OCI-LY1 (cell line): ENCODE results near the gene PDZK1IP1.

Experiments used
- H2AFZ ChIP-seq: fragments of 200-600 bp; sonication (generic), shearing (Covaris generic); 2 replicates; pipeline ENCODE4 v1.6.0; 2014; ENCODE audit warnings: antibody characterized with exemption, mild to moderate bottlenecking, low read length
- H3F3A ChIP-seq: fragments of 200-600 bp; sonication (generic), shearing (Covaris generic); 2 replicates; pipeline ENCODE4 v1.6.0; 2014; ENCODE audit warnings: mild to moderate bottlenecking, antibody characterized with exemption, low read length, moderate library complexity; ENCODE audit not compliant: insufficient read depth
- H3K27ac ChIP-seq: fragments of 200-600 bp; sonication (generic); 2 replicates; pipeline ENCODE4 v1.5.1; 2014; ENCODE audit warnings: low read length, mixed run types, mild to moderate bottlenecking, low read depth; ENCODE audit not compliant: poor library complexity, severe bottlenecking
- H3K27me3 ChIP-seq: fragments of 200-600 bp; sonication (generic); 2 replicates; pipeline ENCODE4 v1.6.0; 2014; ENCODE audit warnings: antibody characterized with exemption, mild to moderate bottlenecking, low read length, moderate library complexity; ENCODE audit not compliant: insufficient read depth
- H3K36me3 ChIP-seq: fragments of 200-600 bp; sonication (generic); 2 replicates; pipeline ENCODE4 v1.6.1; 2014; ENCODE audit warnings: mild to moderate bottlenecking, antibody characterized with exemption, low read length, moderate library complexity, mixed read lengths; ENCODE audit not compliant: insufficient read depth
- H3K4me1 ChIP-seq: fragments of 200-600 bp; sonication (generic); 2 replicates; pipeline ENCODE4 v1.5.1; 2014; ENCODE audit warnings: mild to moderate bottlenecking, low read length, moderate library complexity; ENCODE audit not compliant: insufficient read depth, severe bottlenecking
- H3K4me2 ChIP-seq: fragments of 200-600 bp; sonication (generic), shearing (Covaris generic); 2 replicates; pipeline ENCODE4 v1.6.1; 2014; ENCODE audit warnings: low read length
- H3K4me3 ChIP-seq: fragments of 200-600 bp; sonication (generic); 2 replicates; pipeline ENCODE4 v1.5.1; 2014; ENCODE audit warnings: low read length, low read depth, mild to moderate bottlenecking, mixed read lengths; ENCODE audit not compliant: poor library complexity, severe bottlenecking
- H3K79me2 ChIP-seq: fragments of 200-600 bp; shearing (Covaris generic); 2 replicates; pipeline ENCODE4 v1.6.1; 2016; ENCODE audit warnings: mixed run types, low read length, mixed read lengths; ENCODE audit not compliant: insufficient read depth
- H3K9ac ChIP-seq: fragments of 200-600 bp; sonication (generic), shearing (Covaris generic); 2 replicates; pipeline ENCODE4 v1.6.1; 2014; ENCODE audit warnings: mild to moderate bottlenecking, low read length, mixed read lengths
- H3K9me2 ChIP-seq: fragments of 200-600 bp; sonication (generic), shearing (Covaris generic); 2 replicates; pipeline ENCODE4 v1.6.1; 2014; ENCODE audit warnings: low read depth, mild to moderate bottlenecking, low read length, mixed read lengths
- H3K9me3 ChIP-seq: fragments of 200-600 bp; shearing (Covaris generic); 2 replicates; pipeline ENCODE4 v1.6.1; 2014; ENCODE audit warnings: low read length, mixed read lengths
- H4K20me1 ChIP-seq: fragments of 200-600 bp; sonication (generic), shearing (Covaris generic); 2 replicates; pipeline ENCODE4 v1.6.0; 2016; ENCODE audit warnings: mild to moderate bottlenecking, low read length; ENCODE audit not compliant: insufficient read depth
- CTCF ChIP-seq: fragments of 200-600 bp; sonication (generic), shearing (Covaris generic); IDR thresholded peaks from 2 replicates; pipeline ENCODE4 v1.5.1; 2017; ENCODE audit warnings: mild to moderate bottlenecking, antibody characterized with exemption, low read length, moderate library complexity, mixed read lengths
- EZH2 ChIP-seq: fragments of 200-600 bp; sonication (generic), shearing (Covaris generic); IDR thresholded peaks from 2 replicates; pipeline ENCODE4 v1.8.0; 2017; ENCODE audit warnings: borderline replicate concordance, mixed run types, mild to moderate bottlenecking, antibody characterized with exemption, low read length, moderate library complexity, mixed read lengths

PDZK1IP1 gene

GRCh38 chr1:47215713-47216112 lies 25.9 kb upstream of the PDZK1IP1 start:
- no peak overlapping the region for H2AFZ ChIP-seq
- no peaks in the 10 kb centered on the region for H3F3A ChIP-seq
- H4K20me1 ChIP-seq = no peaks in the 10 kb centered on the region
- H3K9me2 ChIP-seq = no peaks in the 10 kb centered on the region
- no peak overlapping the region for H3K4me2 ChIP-seq
- no peaks in the 10 kb centered on the region for H3K36me3 ChIP-seq
- no peaks in the 10 kb centered on the region for H3K79me2 ChIP-seq
- TF ChIP-seq CTCF = no peak
- TF ChIP-seq EZH2 = no peak
- H3K4me1 ChIP-seq = no peaks in the 10 kb centered on the region
- H3K27me3 ChIP-seq = no peaks in the 10 kb centered on the region
- H3K9ac ChIP-seq = no peak overlapping the region
- H3K9me3 ChIP-seq = no peaks in the 10 kb centered on the region
- H3K4me3 ChIP-seq = no peak overlapping the region
- no peak overlapping the region for H3K27ac ChIP-seq

GRCh38 chr1:47214549-47214948 lies 24.7 kb upstream of the PDZK1IP1 start:
- Histone ChIP-seq H3F3A (no peaks in the 10 kb centered on the region), H4K20me1 (no peaks in the 10 kb centered on the region), H3K36me3 (no peaks in the 10 kb centered on the region), H3K79me2 (no peaks in the 10 kb centered on the region), H2AFZ (no peak overlapping the region), H3K9ac (no peak overlapping the region), H3K4me3 (no peak overlapping the region), H3K4me1 (no peaks in the 10 kb centered on the region), H3K9me2 (no peaks in the 10 kb centered on the region), H3K9me3 (no peaks in the 10 kb centered on the region), H3K27me3 (no peaks in the 10 kb centered on the region), H3K4me2 (no peak overlapping the region), H3K27ac (no peak overlapping the region)
- no peak for TF ChIP-seq EZH2
- TF ChIP-seq CTCF = no peak

GRCh38 chr1:47213230-47213963 lies 23.6 kb upstream of the PDZK1IP1 start:
- H3K9ac ChIP-seq = no peak overlapping the region
- H3K9me2 ChIP-seq = no peaks in the 10 kb centered on the region

More at GRCh38 chr1:47213230-47213963, 23.6 kb upstream of the PDZK1IP1 start:
- H4K20me1 ChIP-seq = no peaks in the 10 kb centered on the region
- TF ChIP-seq EZH2 (no peak), CTCF (no peak)
- no peaks in the 10 kb centered on the region for H3K9me3 ChIP-seq
- no peaks in the 10 kb centered on the region for H3K27me3 ChIP-seq
- H3K79me2 ChIP-seq = no peaks in the 10 kb centered on the region
- H3K4me2 ChIP-seq = no peak overlapping the region
- no peaks in the 10 kb centered on the region for H3F3A ChIP-seq
- H2AFZ ChIP-seq = no peak overlapping the region
- no peaks in the 10 kb centered on the region for H3K4me1 ChIP-seq
- no peak overlapping the region for H3K4me3 ChIP-seq
- H3K36me3 ChIP-seq = no peaks in the 10 kb centered on the region
- no peak overlapping the region for H3K27ac ChIP-seq
